ENCODE measurements around the gene MED31.

Gene MED31

GRCh38 chr17:6670571-6670970, 19.2 kb upstream of the MED31 start:
- no peak for TF ChIP-seq CTCF (IDR thresholded peaks at IDR 0.05; ENCODE audit: low read depth, low read length, missing control alignments)
- DNase-seq (ENCODE audit: low read depth): no peak

GRCh38 chr17:6669479-6670212, 18.2 kb upstream of the MED31 start:
- TF ChIP-seq CTCF (IDR thresholded peaks at IDR 0.05; ENCODE audit: low read depth, low read length, missing control alignments): no peak
- H3K4me3 ChIP-seq (ENCODE audit: low read depth, low read length): no peak overlapping the region
- DNase-seq (ENCODE audit: low read depth): no peak

More at GRCh38 chr17:6670571-6670970, 19.2 kb upstream of the MED31 start:
- H3K4me3 ChIP-seq (ENCODE audit: low read depth, low read length): no peak overlapping the region

GRCh38 chr17:6668727-6669425, 17.5 kb upstream of the MED31 start:
- no peak overlapping the region for H3K4me3 ChIP-seq (ENCODE audit: low read depth, low read length)
- no peak for DNase-seq (ENCODE audit: low read depth)

GRCh38 chr17:6668219-6668618, 16.8 kb upstream of the MED31 start:
- DNase-seq (ENCODE audit: low read depth): no peak
- no peak overlapping the region for H3K4me3 ChIP-seq (ENCODE audit: low read depth, low read length)
- TF ChIP-seq CTCF (IDR thresholded peaks at IDR 0.05; ENCODE audit: low read depth, low read length, missing control alignments): no peak

More at GRCh38 chr17:6668727-6669425, 17.5 kb upstream of the MED31 start:
- no peak for TF ChIP-seq CTCF (IDR thresholded peaks at IDR 0.05; ENCODE audit: low read depth, low read length, missing control alignments)

- no peak for TF ChIP-seq CTCF (IDR thresholded peaks at IDR 0.05; ENCODE audit: low read depth, low read length, missing control alignments)
- H3K4me3 ChIP-seq (ENCODE audit: low read depth, low read length): no peak overlapping the region
- DNase-seq (ENCODE audit: low read depth): no peak
These were observed 16.1 kb upstream of the MED31 start for GRCh38 chr17:6667516-6667915.

GRCh38 chr17:6666557-6666956, 15.2 kb upstream of the MED31 start:
- DNase-seq (ENCODE audit: low read depth): no peak
- no peak overlapping the region for H3K4me3 ChIP-seq (ENCODE audit: low read depth, low read length)
- no peak for TF ChIP-seq CTCF (IDR thresholded peaks at IDR 0.05; ENCODE audit: low read depth, low read length, missing control alignments)
